GM10248 (cell line): Measurements from ENCODE around the gene MICAL3.

Source experiments
- CTCF ChIA-PET: fragments of 300-600 bp; sonication (Branson Sonifier 250); formaldehyde crosslinking; extraction: SDS; loops from one replicate; lab custom pipeline; 2021; ENCODE audit warnings: antibody characterized with exemption; lab: Yijun Ruan, JAX
- POLR2A ChIA-PET: fragments of 350-650 bp; sonication (Branson Sonifier 250); formaldehyde crosslinking; extraction: SDS; loops from one replicate; lab custom pipeline; 2020; ENCODE audit warnings: antibody characterized with exemption; lab: Yijun Ruan, JAX
- DNase-seq: peaks from one replicate; pipeline ENCODE4 v3.0.0; 2012; ENCODE audit errors: extremely low spot score
- TF ChIP-seq, protein P1 (sequence below): IDR thresholded peaks from 2 replicates; pipeline ENCODE4 v1.5.1; 2012; ENCODE audit warnings: mild to moderate bottlenecking, low read depth; ENCODE audit errors: extremely low read depth, missing control alignments, control extremely low read depth

The MICAL3 gene

DNA sequence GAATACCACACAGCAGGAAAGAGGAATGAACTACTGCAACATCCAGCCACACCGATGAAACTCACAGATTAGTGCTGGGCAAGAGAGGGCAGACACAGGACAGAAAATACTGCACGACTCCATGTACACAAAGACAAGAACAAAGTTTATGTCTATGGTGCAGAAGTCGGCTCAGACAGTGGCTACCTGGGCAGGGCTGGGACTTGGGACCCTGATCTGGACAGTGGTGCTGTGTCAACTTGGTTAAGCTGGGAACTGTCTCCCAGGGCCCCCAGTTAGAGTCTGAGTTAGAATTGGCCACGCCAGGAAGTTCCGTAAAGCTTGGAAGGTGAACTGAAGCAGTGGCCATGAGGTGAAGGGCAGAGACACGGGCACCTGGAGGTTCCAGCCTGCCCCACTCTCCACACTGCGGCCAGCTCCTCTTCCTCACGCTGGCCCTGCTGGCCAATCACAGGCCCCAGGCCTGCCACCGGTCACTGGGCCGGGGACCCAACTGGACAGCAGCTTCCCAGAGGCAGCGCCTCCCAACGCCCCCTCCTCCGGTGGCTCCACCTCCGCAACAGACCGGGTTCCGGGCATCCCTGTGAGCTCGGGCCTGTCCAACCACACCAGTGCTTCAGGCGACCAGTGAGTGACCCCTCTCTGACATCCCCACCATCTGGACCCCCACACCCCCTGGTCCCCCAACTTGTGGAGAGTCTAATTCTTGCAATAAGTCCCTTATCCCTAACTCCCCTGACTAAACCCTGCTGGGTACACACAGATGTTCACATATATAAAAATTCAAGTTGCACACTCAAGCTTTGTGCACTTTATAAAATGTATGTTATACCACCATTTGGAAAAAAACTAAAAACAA, 93.7 kb downstream of the MICAL3 start:
- CTCF ChIA-PET = interaction anchor here (1.2 to 2.7 kb wide), 6 partner anchors 8 to 146 kb away, joined by 3 to 8 read pairs (median 3); no protein-coding TSS in a partner anchor
- TF ChIP-seq, protein P1, sequence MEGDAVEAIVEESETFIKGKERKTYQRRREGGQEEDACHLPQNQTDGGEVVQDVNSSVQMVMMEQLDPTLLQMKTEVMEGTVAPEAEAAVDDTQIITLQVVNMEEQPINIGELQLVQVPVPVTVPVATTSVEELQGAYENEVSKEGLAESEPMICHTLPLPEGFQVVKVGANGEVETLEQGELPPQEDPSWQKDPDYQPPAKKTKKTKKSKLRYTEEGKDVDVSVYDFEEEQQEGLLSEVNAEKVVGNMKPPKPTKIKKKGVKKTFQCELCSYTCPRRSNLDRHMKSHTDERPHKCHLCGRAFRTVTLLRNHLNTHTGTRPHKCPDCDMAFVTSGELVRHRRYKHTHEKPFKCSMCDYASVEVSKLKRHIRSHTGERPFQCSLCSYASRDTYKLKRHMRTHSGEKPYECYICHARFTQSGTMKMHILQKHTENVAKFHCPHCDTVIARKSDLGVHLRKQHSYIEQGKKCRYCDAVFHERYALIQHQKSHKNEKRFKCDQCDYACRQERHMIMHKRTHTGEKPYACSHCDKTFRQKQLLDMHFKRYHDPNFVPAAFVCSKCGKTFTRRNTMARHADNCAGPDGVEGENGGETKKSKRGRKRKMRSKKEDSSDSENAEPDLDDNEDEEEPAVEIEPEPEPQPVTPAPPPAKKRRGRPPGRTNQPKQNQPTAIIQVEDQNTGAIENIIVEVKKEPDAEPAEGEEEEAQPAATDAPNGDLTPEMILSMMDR = no peak
- POLR2A ChIA-PET = no interaction called here
- DNase-seq = no peak

DNA sequence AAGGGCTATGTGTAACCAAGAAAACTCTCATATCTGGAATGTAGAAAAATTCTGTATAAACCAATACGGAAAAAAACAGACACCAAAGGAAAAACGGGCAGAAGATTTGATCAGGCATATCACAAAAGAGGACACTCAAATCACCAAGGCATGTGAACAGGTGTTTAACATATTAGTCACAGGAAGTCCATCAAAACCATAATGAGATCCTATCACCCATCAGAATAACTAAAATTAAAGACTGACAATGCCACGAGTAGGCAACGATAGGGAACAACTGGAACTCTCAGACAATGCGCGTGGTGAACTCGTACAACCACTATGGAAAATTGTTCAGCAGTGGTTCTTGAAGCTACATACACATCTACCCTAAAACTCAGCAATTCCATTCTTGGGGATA, 94.5 kb downstream of the MICAL3 start:
- no peak for DNase-seq
- TF ChIP-seq, protein P1 = no peak
- CTCF ChIA-PET = interaction anchor here (1.6 to 2.7 kb wide), 4 partner anchors 12 to 146 kb away, joined by 3 to 8 read pairs (median 6); no protein-coding TSS in a partner anchor
- POLR2A ChIA-PET = no interaction called here

DNA sequence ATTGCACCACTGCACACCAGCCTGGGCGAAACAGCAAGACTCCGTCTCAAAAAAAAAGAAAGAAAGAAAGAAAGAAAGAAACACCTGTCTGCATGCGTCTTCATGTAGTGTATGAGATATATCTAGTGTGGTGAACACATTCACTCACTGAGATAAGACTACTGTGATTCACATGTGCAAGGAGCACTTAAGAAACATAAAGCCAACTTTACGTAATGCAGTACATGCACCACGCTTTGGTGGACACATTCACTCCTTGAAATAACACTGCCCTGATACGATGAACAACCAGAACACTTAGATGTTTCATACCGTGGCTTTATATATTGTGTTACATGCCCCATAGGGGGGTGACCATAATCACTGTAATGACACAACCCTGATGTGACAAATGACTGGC, 96.0 kb downstream of the MICAL3 start:
- TF ChIP-seq, protein P1 = no peak
- DNase-seq = no peak
- CTCF ChIA-PET = interaction anchor here (1.1 kb wide), 1 partner anchor 59 kb away, joined by 3 read pairs; no protein-coding TSS in a partner anchor
- POLR2A ChIA-PET = no interaction called here

DNA sequence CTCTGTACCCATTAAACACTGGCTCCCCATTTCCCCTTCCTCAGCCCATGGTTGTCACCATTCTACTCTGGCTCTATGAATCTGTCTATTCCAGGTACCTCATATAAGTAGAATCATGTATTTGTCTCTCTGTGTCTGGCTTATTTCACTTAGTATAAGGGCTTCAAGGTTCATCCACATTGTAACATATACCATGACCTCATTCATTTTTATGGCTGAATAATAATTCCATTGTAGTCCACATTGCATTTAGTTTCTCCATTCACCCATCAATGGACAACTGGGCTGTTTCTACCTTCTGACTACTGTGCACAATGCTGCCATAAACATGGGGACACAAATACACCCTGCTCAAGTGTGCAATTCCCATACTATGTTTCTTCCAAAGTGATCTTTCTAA, 97.3 kb downstream of the MICAL3 start:
- CTCF ChIA-PET = no interaction called here
- DNase-seq = no peak
- POLR2A ChIA-PET = no interaction called here
- TF ChIP-seq, protein P1 = no peak

DNA sequence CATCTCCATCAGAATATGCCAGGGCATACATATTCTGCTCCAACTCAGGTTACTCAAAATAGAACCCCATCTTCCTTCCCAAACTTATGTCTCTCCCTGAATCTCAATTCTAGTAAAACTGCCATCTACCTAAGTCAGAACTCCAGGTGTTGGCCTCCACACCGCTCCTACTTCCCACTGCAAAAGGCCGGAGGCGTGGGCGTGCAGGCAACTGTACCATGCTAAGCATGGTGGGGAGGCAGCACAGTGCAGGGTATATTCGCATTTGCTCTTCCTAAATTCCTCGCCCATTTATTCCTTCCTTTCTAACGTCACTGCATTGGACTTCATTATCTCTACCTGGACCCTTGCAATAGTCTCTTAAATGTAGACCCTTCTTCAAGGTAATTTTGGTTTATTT, 97.8 kb downstream of the MICAL3 start:
- TF ChIP-seq, protein P1 = no peak
- POLR2A ChIA-PET = no interaction called here
- CTCF ChIA-PET = no interaction called here
- no peak for DNase-seq

DNA sequence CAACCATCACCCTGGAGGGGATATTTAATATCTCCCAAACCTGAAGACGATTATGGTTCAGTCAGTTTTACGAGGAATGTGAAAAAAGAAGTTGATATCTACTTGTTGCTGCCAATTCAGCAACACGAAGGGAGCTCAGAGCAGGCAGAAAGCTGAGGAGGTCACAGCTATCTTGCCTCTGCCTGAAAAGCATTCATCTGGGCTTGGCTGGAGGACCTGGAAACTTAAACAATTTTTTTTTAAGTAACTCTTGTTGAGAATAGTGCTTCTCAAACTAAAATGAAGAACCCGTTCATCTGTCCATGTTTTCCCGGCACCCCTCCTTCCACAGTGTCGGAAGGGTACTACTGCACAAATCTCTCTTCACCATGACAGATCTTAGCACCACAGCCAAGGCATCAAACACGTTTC, 98.9 kb downstream of the MICAL3 start:
- no peak for DNase-seq
- POLR2A ChIA-PET = no interaction called here
- TF ChIP-seq, protein P1 = no peak
- CTCF ChIA-PET = interaction anchor here (1.0 to 1.2 kb wide), 2 partner anchors 22 to 95 kb away, joined by 3 read pairs; no protein-coding TSS in a partner anchor
